ENCODE measurements around the gene NAXD.

DNA sequence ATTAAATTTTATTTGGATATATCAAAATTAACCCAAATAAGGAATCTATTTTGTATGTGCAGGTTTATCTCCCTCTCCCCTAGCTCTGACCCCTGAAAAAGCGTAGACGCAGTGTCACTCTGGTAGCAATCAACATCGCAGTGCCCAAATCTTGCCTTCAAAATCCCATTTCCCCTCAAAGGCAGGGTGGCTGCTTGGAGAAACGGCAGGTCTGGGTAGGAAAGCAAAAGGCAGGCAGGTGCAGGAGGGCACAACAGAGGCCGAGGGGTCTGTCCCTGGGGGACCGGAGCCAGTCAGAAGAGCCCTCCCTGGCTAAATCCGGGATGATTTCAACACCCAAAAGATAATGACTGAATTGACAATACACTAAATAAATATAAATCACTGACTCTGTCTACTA lies 41.9 kb downstream of the NAXD start:
- TF ChIP-seq, protein P1, sequence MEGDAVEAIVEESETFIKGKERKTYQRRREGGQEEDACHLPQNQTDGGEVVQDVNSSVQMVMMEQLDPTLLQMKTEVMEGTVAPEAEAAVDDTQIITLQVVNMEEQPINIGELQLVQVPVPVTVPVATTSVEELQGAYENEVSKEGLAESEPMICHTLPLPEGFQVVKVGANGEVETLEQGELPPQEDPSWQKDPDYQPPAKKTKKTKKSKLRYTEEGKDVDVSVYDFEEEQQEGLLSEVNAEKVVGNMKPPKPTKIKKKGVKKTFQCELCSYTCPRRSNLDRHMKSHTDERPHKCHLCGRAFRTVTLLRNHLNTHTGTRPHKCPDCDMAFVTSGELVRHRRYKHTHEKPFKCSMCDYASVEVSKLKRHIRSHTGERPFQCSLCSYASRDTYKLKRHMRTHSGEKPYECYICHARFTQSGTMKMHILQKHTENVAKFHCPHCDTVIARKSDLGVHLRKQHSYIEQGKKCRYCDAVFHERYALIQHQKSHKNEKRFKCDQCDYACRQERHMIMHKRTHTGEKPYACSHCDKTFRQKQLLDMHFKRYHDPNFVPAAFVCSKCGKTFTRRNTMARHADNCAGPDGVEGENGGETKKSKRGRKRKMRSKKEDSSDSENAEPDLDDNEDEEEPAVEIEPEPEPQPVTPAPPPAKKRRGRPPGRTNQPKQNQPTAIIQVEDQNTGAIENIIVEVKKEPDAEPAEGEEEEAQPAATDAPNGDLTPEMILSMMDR (conservative IDR thresholded peaks at IDR 0.05; ENCODE audit: low read depth, low read length) = no peak
- TF ChIP-seq EZH2 (IDR thresholded peaks at IDR 0.05; ENCODE audit: low read length, unreplicated experiment) (no peak), EZH2phosphoT487 (IDR thresholded peaks at IDR 0.05; ENCODE audit: borderline replicate concordance, low read length) (no peak)
